ENCODE data around the gene MAD1L1. TPM values are rescaled to one million over a fixed set of nuclear protein-coding genes. Genes with fewer than 3 reads are reported as not detected.

MAD1L1 gene
- total RNA-seq, 3 donors from 2014 or later: 25.3 to 31.2 (median 26.2) TPM

DNA sequence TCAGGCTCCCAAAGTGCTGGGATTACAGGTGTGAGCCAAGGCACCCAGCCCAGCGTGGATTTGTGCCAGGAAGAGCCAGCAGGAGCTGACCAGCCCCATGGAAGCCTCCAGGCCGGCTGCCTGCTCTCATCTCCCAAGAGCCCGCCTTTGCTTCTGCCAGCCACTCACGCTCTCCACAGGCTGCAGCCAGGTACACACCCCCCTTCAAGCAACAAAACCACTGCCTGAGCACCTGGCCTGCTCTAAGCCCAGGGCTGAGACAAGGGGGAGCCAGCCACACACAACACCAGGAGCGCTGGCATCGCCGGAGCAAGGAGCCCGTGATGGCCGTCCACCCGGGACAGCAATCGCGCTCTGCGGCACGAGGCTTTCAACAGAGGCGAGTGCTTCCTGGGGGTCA lies 34.5 kb downstream of the MAD1L1 start:
- Histone ChIP-seq H3K36me3 (ENCODE audit: low read depth) (no peaks in the 10 kb centered on the region), H3K4me1 (ENCODE audit: low read depth) (no peaks in the 10 kb centered on the region), H3K4me3 (no peak overlapping the region), H3K9me3 (peaks cover 11% of the 10 kb centered on the region)
- ATAC-seq: no peak
- intact Hi-C loops (cut with DNase I, micrococcal nuclease): no loop called here
- no peak for DNase-seq
- TF ChIP-seq, protein P1, sequence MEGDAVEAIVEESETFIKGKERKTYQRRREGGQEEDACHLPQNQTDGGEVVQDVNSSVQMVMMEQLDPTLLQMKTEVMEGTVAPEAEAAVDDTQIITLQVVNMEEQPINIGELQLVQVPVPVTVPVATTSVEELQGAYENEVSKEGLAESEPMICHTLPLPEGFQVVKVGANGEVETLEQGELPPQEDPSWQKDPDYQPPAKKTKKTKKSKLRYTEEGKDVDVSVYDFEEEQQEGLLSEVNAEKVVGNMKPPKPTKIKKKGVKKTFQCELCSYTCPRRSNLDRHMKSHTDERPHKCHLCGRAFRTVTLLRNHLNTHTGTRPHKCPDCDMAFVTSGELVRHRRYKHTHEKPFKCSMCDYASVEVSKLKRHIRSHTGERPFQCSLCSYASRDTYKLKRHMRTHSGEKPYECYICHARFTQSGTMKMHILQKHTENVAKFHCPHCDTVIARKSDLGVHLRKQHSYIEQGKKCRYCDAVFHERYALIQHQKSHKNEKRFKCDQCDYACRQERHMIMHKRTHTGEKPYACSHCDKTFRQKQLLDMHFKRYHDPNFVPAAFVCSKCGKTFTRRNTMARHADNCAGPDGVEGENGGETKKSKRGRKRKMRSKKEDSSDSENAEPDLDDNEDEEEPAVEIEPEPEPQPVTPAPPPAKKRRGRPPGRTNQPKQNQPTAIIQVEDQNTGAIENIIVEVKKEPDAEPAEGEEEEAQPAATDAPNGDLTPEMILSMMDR (IDR thresholded peaks at IDR 0.05): no peak

DNA sequence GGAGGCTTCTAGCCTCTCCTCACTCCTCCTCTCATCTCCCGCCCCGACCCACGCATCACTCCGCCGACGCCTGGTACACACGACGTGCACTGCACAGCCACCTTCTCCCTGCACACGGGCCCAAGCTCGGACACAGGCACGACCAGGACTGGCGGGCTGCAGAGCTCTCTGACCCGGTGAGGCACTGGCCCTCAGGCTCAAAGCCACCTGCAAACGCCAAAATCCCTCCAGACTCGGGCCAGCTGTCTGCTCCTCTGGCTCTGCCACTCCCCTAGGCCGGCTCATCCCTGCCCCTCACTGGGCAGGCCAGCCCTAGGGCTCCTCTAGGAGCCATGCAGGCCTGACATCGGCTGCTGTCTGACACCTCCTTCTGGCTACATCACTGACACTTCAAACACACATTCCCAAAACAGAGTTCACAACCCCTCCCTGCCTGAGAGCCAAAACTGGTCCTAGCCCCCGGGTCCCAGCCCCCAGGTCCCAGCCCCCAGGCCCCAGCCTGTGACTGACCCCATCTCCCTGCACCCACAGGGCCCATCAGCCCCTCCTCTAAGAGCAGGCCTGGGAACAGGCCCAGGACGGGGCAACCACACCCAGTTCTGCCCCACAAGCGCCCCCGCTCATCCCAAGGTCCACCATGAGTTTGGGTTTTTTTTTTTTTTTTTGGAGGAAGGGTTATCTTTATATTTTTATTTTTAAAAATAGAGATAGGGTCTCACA lies 35.1 kb downstream of the MAD1L1 start:
- Histone ChIP-seq H3K4me1 (ENCODE audit: low read depth) (no peaks in the 10 kb centered on the region), H3K9me3 (peaks cover 11% of the 10 kb centered on the region), H3K36me3 (ENCODE audit: low read depth) (no peaks in the 10 kb centered on the region), H3K4me3 (no peak overlapping the region)
- ATAC-seq (no peak), DNase-seq (no peak)
- TF ChIP-seq, protein P1 (IDR thresholded peaks at IDR 0.05): no peak
- intact Hi-C loops (cut with DNase I, micrococcal nuclease): no loop called here

DNA sequence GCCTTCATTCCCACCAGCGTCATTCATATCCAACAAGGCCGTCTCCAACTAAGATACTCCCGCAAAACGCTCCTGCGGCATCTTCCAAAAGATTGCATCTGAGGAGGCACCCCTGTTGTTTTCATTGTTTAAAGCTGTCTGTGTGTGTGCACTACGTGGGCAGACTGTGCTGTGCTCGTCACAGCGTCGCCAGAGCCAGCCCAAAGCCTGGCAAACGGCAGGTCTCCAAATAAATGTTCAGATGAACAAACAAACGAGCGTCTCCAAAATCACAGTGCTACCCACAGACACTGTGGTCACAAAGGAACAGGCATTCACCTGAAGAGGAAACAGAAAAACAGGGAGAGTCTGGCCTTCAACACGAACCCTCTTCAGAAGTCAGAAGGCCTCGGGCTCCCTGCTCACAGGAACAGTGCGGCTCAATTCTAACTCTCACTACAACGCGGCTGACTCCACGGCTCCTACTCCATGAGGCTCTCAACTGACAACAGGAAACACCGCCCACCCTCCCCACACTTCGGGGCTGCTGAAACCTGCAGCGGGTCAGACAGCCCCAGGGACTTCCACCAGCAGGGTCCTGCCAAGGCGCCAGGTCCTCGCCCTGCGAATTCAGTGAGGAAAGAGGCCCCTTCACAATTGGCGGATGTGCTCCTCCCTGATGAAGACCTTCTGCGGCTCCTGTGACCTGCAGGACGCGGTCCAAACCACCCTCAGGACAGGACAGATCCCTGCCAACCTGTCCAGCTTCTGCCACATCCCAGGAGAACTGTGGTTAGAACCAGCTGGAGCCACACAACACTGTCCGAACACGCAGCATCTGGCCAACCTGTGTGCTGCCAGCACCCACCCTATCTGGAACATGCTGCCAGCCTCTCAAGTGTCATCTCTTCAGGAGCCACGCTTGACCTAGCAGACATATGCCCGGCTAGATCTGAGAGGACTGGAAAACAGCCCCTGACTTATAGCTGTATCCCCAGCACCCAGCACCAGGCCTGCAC lies 36.1 kb downstream of the MAD1L1 start:
- TF ChIP-seq, protein P1 (IDR thresholded peaks at IDR 0.05): no peak
- no peaks in the 10 kb centered on the region for H3K36me3 ChIP-seq (ENCODE audit: low read depth)
- no peak for DNase-seq

DNA sequence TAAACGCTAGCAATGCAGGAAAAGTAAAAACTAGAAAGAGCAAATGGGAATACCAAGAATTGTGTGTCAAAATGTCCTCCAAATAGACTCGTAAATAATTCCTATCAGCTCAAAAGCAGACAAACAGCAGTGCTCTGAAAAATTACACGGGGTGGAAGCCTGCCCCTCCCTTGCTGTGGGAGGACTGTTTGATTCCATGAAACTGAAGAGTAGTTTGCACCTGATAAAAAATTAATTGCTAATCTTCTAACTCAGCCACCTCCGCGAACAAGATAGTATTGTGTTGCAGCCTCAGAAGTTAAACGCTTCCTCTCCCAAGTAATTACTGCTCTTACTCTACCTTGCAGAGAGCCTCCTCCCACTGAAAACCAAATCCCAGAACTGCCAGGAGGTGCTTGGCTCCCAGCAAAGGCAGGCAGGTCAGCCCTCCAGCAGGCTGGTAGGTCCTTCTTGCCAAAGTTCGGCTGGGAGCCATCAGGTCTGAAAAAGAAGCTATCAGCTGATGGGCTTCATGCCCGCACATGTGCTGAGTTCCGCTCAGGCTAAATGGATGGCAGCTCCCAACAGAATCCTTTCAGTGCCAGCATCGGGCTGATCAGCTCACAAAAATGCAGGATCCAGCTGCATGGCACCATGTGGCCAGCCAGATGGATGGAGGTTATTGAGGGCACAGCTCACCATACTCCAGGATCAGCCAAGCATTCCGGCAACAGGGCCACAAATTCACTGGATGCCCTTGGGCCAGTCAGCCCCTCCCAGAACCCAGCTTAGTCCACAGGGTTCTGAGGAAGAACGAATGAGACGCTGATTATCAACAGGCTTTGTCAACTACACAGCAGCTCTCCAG lies 37.1 kb downstream of the MAD1L1 start:
- H3K36me3 ChIP-seq (ENCODE audit: low read depth): no peaks in the 10 kb centered on the region
- no peak for ATAC-seq
- H3K4me1 ChIP-seq (ENCODE audit: low read depth): no peaks in the 10 kb centered on the region

More for the DNA sequence above, 36.1 kb downstream of the MAD1L1 start:
- intact Hi-C loops (cut with DNase I, micrococcal nuclease): no loop called here
- Histone ChIP-seq H3K9me3 (peaks cover 11% of the 10 kb centered on the region), H3K4me1 (ENCODE audit: low read depth) (no peaks in the 10 kb centered on the region), H3K4me3 (no peak overlapping the region)
- ATAC-seq: no peak

More for the DNA sequence above, 37.1 kb downstream of the MAD1L1 start:
- H3K9me3 ChIP-seq: peaks cover 11% of the 10 kb centered on the region
- no peak for DNase-seq
- H3K4me3 ChIP-seq: no peak overlapping the region
- intact Hi-C loops (cut with DNase I, micrococcal nuclease): no loop called here
- TF ChIP-seq, protein P1 (IDR thresholded peaks at IDR 0.05): no peak
